ENCODE measurements around the gene SLC45A1. TPM values are rescaled to one million over a fixed set of nuclear protein-coding genes. Genes with fewer than 3 reads are reported as not detected.

The SLC45A1 gene
- total RNA-seq, 4 donors from 2014 or later, result 0.51 to 13.8 (median 7.4) TPM

GRCh38 chr1:8384577-8384976 is 66.7 kb downstream of the SLC45A1 start:
- intact Hi-C loops (cut with DNase I; ENCODE audit: low total_unique reads), result no loop called here
- no peaks in the 10 kb centered on the region for H3K27me3 ChIP-seq
- H3K9me3 ChIP-seq, result no peaks in the 10 kb centered on the region
- no peaks in the 10 kb centered on the region for H3K36me3 ChIP-seq
- peak overlapping the region; percentile 27 to 30 for H3K27ac ChIP-seq
- H3K4me1 ChIP-seq, result peaks cover 33 to 50% of the 10 kb centered on the region in 2 donors
- TF ChIP-seq CTCF (IDR thresholded peaks at IDR 0.05) (no peak), POLR2A (IDR thresholded peaks at IDR 0.05) (no peak)
- DNase-seq, result peak in 1 of 2 donors; percentile 2
- H3K4me3 ChIP-seq, result no peak overlapping the region

GRCh38 chr1:8386247-8386646 is 68.3 kb downstream of the SLC45A1 start:
- no peaks in the 10 kb centered on the region for H3K27me3 ChIP-seq
- intact Hi-C loops (cut with DNase I; ENCODE audit: low total_unique reads), result no loop called here
- peak in 1 of 2 donors; percentile 12 for DNase-seq
- no peak overlapping the region for H3K4me3 ChIP-seq
- H3K36me3 ChIP-seq, result no peaks in the 10 kb centered on the region
- no peak overlapping the region for H3K27ac ChIP-seq
- no peaks in the 10 kb centered on the region for H3K9me3 ChIP-seq
- TF ChIP-seq CTCF (IDR thresholded peaks at IDR 0.05) (no peak), POLR2A (IDR thresholded peaks at IDR 0.05) (no peak)
- peaks cover 33 to 36% of the 10 kb centered on the region in 2 donors for H3K4me1 ChIP-seq

GRCh38 chr1:8388732-8389562 is 71.0 kb downstream of the SLC45A1 start:
- no peak overlapping the region for H3K4me3 ChIP-seq
- TF ChIP-seq POLR2A (IDR thresholded peaks at IDR 0.05), result no peak
- TF ChIP-seq CTCF (IDR thresholded peaks at IDR 0.05), result no peak
- H3K27me3 ChIP-seq, result no peaks in the 10 kb centered on the region
- DNase-seq, result peak in 1 of 2 donors; percentile 3
- intact Hi-C loops (cut with DNase I; ENCODE audit: low total_unique reads), result no loop called here
- H3K27ac ChIP-seq, result no peak overlapping the region
- H3K36me3 ChIP-seq, result no peaks in the 10 kb centered on the region
- peaks cover 13 to 15% of the 10 kb centered on the region in 2 donors for H3K4me1 ChIP-seq
- no peaks in the 10 kb centered on the region for H3K9me3 ChIP-seq

GRCh38 chr1:8389958-8390535 is 72.1 kb downstream of the SLC45A1 start:
- Histone ChIP-seq H3K27me3 (no peaks in the 10 kb centered on the region), H3K4me1 (peaks cover 2 to 10% of the 10 kb centered on the region in 2 donors), H3K27ac (no peak overlapping the region), H3K36me3 (no peaks in the 10 kb centered on the region), H3K4me3 (no peak overlapping the region), H3K9me3 (no peaks in the 10 kb centered on the region)
- intact Hi-C loops (cut with DNase I; ENCODE audit: low total_unique reads), result no loop called here
- TF ChIP-seq CTCF (IDR thresholded peaks at IDR 0.05) (no peak), POLR2A (IDR thresholded peaks at IDR 0.05) (no peak)
- DNase-seq, result peak in 1 of 2 donors; percentile 11

GRCh38 chr1:8390707-8391106 is 72.8 kb downstream of the SLC45A1 start:
- peaks cover 0 to 10% of the 10 kb centered on the region in 2 donors for H3K4me1 ChIP-seq
- no peak for TF ChIP-seq POLR2A (IDR thresholded peaks at IDR 0.05)
- TF ChIP-seq CTCF (IDR thresholded peaks at IDR 0.05), result no peak
- no peaks in the 10 kb centered on the region for H3K9me3 ChIP-seq
- DNase-seq, result peak in 1 of 2 donors; percentile 13
- no peak overlapping the region for H3K4me3 ChIP-seq
- H3K36me3 ChIP-seq, result no peaks in the 10 kb centered on the region
- H3K27me3 ChIP-seq, result no peaks in the 10 kb centered on the region
- intact Hi-C loops (cut with DNase I; ENCODE audit: low total_unique reads), result no loop called here
- peak overlapping the region; percentile 0 to 13 for H3K27ac ChIP-seq

Data from uterus (tissue), 4 donors.